22Rv1 (cell line): ENCODE data around the gene CHD2.

Experiments
- H3K27ac ChIP-seq: fragments of 450-650 bp; 2 replicates; pipeline ENCODE4 v1.5.1; 2017
- ZFX ChIP-seq: fragments of 450-650 bp; IDR thresholded peaks from 2 replicates; pipeline ENCODE4 v1.6.1; 2017; ENCODE audit warnings: antibody characterized with exemption, borderline replicate concordance
- TF ChIP-seq, protein P1 (sequence below): fragments of 450-650 bp; IDR thresholded peaks from 2 replicates; pipeline ENCODE4 v1.5.1; 2017; ENCODE audit warnings: mild to moderate bottlenecking

The CHD2 gene

DNA sequence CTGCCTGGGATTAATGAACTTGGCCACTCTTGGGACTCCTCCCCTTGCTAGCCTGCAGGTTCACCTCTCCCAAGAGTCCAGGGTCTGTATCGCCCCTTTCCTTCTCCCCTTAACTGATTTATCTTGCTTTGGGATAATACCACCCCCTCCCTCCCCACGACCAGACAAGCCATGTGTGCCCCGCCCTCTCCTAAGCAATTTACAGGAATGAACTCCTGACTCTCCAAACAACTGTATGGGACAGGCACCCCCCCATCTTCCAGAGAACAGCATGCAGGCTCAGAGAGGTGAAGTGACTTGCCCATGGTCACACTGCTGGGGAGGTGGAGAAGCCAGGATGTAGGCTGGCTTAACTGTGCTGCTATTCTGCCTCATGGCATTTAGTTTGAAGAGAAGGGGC lies 142.1 kb downstream of the CHD2 start:
- TF ChIP-seq ZFX: no peak
- TF ChIP-seq, protein P1, sequence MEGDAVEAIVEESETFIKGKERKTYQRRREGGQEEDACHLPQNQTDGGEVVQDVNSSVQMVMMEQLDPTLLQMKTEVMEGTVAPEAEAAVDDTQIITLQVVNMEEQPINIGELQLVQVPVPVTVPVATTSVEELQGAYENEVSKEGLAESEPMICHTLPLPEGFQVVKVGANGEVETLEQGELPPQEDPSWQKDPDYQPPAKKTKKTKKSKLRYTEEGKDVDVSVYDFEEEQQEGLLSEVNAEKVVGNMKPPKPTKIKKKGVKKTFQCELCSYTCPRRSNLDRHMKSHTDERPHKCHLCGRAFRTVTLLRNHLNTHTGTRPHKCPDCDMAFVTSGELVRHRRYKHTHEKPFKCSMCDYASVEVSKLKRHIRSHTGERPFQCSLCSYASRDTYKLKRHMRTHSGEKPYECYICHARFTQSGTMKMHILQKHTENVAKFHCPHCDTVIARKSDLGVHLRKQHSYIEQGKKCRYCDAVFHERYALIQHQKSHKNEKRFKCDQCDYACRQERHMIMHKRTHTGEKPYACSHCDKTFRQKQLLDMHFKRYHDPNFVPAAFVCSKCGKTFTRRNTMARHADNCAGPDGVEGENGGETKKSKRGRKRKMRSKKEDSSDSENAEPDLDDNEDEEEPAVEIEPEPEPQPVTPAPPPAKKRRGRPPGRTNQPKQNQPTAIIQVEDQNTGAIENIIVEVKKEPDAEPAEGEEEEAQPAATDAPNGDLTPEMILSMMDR: no peak
- H3K27ac ChIP-seq: no peak overlapping the region

DNA sequence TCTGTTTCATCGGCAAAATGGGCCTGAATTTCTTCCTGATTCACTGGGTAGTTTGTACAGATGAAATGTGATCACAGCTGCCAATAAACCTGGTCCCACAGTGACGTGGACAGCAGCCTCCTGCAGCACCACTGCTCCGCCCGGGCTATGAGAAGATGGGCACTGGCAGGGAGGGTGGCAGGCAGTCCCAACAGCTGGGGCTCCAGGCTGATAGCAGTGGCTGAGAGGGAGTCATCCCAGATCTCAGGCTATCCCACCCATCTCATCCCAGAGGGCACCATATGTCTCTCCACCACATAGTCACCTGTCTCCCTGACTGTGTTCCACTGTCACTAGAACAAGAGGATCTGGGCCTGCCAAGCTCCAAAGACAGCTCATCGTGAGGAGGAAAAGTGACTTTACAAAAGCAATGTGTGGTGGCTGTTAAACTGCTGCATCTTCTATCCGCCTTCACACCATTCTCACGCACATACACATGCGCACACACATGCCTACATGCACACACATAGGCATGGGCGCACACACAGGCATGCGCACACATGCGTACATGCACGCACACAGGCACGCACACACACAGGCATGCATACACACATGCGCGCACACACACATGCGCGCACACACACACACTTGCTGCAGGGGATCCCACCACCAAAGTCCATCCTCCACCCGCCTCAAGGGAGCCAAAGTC lies 142.7 kb downstream of the CHD2 start:
- no peak for TF ChIP-seq ZFX
- TF ChIP-seq, protein P1: no peak
- H3K27ac ChIP-seq: no peak overlapping the region

DNA sequence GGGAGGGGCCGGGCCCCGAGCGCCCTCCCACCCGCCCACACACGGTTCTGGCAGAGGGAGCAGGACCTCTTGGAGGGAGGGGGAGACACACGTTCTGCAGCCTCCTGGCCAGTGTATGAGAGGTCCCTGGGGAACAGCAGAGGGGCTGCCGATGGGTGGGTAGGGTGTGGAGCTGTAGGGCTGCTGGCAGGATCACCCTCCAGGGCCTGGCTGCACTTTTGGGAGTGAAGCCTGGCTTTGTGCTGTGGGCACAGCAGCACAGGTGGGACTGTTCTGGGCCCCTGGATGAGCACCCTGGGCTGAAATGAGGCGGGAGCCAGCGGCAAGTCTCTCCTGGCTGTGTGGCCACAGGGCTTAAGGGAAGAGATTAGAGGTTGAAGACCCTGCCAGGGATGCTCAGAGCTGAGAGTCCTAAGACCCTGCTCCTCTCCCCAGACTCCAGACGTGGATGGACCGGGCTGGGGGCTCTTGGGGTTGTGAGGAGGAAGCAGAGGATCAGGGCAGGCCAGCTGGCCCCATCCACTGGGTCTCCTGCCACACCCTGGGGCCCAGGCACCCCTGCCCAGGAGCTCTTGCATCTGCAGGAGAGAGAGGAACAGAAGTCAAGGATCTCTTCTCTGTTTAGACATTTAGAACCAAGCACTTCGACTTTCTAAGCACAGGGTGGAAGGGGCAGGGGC lies 143.6 kb downstream of the CHD2 start:
- TF ChIP-seq, protein P1: no peak
- no peak for TF ChIP-seq ZFX
- no peak overlapping the region for H3K27ac ChIP-seq

DNA sequence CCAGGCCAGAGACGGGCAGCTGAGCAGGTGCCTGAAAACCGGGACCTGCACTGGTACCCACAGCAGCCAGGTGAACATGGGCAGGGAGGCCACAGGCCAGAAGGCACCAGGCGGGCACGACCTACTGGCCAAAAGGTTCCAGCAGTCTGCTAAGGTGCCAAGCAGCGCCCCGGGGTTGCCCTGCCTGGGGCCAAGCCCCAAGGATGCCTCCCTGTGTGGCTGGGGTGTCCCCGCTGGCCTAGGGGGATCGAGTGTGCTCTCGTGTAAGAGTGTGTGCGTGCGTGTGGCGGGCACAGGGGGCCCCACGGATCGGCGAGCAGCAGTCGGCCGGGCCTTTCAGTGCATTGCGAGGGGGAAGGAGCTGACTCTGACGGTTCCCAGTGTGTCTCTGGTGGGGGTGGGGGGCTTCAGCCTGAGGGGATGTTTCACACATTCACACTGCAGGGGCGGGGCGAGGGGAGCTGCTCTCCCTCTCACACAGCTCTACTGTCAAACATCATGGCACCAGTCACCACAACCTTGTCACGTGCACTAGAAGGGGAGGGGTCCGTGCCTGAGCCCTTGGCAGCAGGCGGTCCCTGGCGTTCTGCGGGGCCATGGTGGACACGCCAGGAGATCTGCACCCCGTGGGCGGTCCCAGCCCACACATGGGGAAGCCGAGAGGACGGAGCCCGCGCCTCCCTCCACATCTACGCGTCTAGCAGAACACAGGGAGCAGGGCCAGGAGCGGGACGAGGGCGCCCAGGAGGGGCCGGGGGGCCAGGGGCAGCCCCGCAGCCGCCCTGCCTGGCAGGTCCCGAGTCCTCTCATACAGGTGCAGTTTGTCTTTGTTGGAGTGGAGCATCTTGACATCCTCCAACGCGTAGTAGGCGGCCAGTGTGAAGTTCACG lies 144.4 kb downstream of the CHD2 start:
- no peak overlapping the region for H3K27ac ChIP-seq
- TF ChIP-seq, protein P1: no peak
- TF ChIP-seq ZFX: no peak

DNA sequence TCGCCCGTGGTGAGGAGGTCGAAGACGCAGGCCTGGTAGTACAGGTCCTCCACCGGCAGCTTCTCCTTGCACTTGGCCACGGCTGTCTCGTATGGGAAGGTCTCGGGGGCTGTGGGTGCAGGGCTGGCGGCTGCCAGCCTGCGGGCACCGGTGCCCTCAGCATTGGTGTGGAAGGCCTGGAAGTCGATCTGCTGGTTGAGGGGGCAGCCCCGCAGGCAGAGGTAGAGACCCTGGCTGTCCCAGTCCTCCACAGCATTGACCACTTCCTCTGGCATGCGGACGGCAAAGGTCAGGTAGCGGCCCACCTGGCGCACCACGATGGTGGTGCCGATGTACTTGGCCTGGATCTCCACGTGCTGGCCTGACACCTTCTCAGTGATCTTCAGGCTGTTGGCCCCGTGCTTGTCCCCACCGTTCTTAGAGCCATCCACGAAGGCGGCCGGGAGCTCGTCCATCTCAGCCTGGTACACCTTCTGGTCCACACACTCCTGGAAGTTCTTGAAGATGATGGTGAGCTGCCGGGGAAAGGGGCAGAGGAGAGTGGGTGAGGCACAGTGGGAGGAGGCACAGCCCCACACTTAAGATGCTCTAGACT lies 145.2 kb downstream of the CHD2 start:
- H3K27ac ChIP-seq: no peak overlapping the region
- TF ChIP-seq, protein P1: no peak
- no peak for TF ChIP-seq ZFX

DNA sequence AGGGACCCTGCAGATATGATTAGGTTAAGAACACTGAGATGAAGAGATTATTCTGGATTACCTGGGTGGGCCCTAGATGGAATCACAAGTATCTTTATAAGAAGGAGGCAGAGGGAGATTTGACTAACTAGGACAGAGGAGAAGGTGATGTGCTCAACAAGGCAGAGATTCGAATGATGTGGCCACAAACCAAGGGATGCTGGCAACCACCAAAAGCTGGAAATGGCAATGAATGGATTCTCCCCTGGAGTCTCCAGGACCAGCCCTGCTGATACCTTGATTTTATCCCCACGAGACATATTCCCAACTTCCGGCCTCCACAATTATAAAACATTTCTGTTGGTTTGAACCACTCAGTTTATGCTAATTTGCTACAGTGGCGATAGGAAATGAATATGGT lies 146.0 kb downstream of the CHD2 start:
- TF ChIP-seq, protein P1: no peak
- no peak for TF ChIP-seq ZFX
- no peak overlapping the region for H3K27ac ChIP-seq
